SHP77 treated with DMSO at 0.1 percent for 48 hours (cell line): Measurements from ENCODE around the gene CLEC7A.

Experiments used
- DNase-seq: peaks from one replicate; lab custom pipeline; 2025; lab: John Stamatoyannopoulos, UW

CLEC7A gene

GRCh38 chr12:10140001-10140400 lies 10.0 kb upstream of the CLEC7A start:
- no peak for DNase-seq

GRCh38 chr12:10136637-10137205 lies 6.7 kb upstream of the CLEC7A start:
- DNase-seq: peak; percentile 59

DNA sequence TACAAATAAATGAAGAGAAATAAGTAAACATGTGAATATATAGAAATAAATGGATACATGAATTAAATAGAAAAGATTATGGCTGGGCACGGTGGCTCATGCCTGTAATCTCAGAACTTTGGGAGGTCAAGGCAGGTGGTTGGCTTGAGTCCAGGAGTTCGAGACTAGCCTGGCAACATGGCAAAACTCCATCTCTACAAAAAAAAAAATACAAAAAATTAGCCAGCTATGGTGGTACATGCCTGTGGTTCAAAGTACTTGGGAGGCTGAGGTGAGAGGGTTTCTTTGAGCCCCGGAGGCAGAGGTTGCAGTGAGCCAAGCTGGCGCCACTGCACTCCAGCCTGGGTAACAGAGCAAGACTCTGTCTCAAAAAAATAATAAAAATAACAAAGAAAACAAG lies 5.1 kb upstream of the CLEC7A start:
- no peak for DNase-seq

DNA sequence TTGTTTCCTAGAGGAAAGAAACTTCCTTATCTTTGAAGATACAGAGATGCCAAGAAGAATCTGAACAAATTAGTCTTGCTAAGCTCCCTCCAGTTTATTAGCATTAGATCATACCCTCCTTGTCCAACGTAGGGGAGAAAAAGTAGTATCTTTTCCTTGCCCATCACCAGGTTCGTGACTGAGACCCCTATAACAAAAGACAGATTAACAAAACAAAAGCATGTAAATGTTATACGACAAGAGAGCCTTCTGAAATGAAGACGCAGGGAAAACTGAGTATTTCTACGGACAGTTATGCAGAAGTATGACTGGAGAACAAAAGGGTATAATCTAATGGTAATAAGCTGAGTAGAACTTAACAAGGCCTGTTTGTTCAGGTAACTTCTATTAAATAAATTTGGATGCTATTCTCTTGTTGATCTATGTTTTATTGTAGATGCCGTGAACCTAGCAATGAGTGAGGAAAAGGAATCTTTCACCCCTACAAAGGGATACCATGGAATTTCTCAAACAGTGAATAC lies 2.9 kb upstream of the CLEC7A start:
- DNase-seq: no peak

- DNase-seq: no peak
These were observed 1.2 kb upstream of the CLEC7A start for GRCh38 chr12:10131111-10131690.

DNA sequence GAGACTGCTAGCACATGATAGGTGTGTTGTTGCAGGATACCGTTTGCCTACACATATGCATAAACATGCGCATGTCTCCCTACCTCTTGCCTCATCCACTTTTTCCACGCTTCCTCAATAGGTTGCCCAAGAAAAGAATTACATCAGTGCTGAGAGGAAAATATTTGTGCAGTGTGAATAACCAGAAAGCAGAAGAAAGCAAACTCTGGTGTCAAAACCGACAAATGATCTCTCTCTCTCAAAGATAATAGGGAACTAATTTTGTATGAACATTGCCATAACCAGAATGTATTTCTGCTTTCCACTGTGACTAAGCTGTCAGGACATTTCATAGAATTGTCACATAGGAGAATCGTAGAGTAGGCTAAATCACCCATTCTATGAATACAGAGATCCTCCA lies 1.3 kb downstream of the CLEC7A start:
- no peak for DNase-seq

GRCh38 chr12:10126413-10126812 lies 3.6 kb downstream of the CLEC7A start:
- DNase-seq: no peak

GRCh38 chr12:10122689-10123088 lies 7.3 kb downstream of the CLEC7A start:
- DNase-seq: no peak

DNA sequence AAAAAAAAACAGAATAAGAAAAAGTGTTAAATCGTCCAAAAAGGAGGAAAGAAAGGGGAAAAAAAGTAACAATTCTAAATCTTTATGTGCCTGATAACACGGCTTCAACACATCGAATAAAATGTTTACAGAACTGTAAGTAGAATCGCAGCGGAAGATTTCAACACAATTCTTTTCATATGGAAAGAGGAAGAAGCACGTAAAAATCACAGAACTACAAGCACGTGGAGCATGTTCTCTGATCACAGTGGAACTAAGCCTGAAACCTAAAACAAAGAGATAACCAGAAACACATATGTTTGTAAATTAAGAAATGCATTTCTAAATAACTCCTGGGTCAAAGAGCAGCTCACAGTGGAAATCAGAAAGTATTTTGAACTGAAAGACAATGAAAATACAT lies 8.7 kb downstream of the CLEC7A start:
- DNase-seq: no peak

GRCh38 chr12:10119066-10119465 lies 10.9 kb downstream of the CLEC7A start:
- DNase-seq: no peak

GRCh38 chr12:10115890-10116289 lies 14.1 kb downstream of the CLEC7A start:
- DNase-seq: no peak

DNA sequence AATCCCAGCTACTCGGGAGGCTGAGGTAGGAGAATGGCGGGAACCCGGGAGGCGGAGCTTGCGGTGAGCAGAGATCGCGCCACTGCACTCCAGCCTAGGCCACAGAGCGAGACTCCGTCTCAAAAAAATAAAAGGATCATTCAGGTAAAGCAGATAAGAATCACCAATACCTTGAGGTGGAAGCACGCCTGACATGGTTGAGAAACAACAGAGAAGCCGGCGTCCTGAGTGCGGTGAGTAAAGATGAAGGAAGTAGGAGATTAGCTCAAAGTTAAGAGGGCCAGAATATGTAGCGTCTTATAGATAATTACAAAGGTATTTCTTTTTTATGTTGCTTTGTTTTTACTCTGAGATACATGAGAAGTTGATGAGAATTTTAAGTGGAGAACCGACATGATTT lies 14.7 kb downstream of the CLEC7A start:
- DNase-seq: no peak

- no peak for DNase-seq
These were observed 16.1 kb downstream of the CLEC7A start for GRCh38 chr12:10113920-10114319.

DNA sequence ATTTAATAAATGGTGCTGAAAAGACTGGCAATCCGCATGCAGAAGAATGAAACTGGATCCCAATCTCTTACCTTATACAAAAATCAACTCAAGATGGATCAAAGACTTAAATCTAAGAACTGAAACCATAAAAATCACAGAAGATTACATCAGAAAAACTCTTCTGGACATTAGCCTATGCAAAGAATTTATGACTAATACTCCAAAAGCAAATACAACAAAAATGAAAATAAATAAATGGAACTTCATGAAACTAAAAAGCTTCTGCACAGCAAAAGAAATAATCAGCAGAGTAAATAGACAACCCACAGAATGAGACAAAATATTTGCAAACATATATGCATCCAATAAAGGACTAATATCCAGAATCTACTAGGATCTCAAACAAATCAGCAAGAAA lies 16.9 kb downstream of the CLEC7A start:
- no peak for DNase-seq

DNA sequence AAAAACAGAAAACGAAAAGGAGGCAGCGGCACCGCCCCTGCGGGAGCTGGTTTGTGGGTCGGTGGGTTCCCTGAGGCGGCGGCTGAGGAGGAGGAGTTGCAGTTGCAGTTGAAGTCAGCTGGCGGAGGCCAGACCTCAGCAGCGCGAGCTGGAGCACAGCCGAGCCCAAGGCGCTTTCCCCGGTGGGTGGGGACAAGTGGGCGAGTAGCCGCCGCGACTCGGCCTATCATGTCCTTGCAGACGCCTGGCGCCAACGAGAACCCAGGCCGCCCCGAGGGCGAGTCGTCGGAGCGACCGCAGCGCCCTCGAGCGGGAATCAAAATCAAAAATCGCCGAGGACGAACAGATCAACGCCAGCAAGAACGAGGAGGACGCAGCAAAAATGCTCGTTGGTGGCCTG lies 18.5 kb downstream of the CLEC7A start:
- no peak for DNase-seq

- no peak for DNase-seq
These were observed 19.6 kb downstream of the CLEC7A start for GRCh38 chr12:10110256-10110844.

GRCh38 chr12:10102322-10102721 lies 27.7 kb downstream of the CLEC7A start:
- no peak for DNase-seq

DNA sequence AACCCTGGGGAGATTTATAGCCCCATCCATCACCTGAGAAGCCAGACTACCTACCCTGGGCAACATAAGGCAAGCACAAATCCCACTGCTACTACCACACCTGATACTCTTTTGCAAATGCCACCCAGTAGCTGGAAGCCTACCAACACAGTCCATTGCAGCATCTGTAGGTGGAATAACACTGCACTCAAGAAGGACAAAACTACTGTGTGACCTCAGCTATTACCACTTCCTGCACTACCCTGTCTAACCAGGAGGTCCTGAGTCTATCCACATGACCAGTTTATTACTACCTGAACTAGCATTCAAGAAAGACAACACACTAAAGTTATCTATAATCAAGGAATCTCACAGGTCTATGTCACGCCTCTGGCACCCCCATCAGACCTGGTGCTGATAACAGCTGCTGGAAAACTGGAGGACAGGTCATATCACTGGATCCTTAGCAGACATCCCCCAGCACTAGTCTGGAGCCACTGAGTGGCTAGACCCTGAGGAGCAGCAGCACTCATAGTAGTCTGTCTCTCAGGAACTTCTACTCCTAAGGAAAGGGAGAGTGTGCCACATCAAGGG lies 28.3 kb downstream of the CLEC7A start:
- no peak for DNase-seq

- DNase-seq: no peak
These were observed 28.9 kb downstream of the CLEC7A start for GRCh38 chr12:10101042-10101579.

DNA sequence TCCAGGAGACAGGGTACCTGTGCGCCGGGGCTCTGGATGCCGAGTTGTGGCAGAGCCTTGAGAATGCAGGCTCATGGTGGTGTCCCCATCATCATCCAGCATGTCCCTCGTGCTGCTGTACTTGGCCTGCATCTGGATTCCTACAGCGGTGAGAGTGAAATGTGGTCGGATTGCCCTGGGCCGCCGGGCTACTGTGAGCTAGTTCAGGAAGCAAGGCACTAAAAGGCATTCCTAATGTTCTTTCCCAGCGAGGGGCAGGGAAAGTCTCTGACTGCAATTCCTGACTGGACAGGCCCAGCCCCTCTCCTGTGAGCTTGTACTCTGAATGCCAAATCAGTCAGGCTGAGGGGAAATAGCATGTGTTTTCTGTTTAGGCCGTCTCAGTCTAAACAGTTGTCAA lies 31.2 kb downstream of the CLEC7A start, which contains the start of gene CLEC1A:
Gene CLEC1A (minus strand): TSS at position 195 of the 400 bp plus-strand sequence. CDS start 63 bp downstream, at position 132.
- no peak for DNase-seq

DNA sequence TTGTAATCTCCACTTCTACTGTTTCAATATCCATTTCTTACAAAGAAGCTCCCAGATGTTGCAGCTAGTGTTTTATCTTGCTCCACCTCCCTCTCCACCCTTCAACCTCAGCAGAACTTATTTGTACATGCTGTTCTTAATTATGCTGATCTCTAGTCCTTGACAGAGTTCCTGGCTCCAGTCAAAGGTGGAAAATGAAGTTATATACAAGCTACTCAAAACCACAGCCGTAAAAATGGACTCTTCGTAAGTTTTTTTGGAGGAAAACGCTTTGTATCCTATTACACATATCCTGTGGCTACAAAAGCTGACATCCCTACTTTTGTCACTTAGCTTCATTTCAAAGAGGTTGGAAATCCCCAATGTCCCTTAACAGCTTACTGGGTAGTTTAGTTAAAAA lies 32.5 kb downstream of the CLEC7A start:
- no peak for DNase-seq

GRCh38 chr12:10095971-10096370 lies 34.0 kb downstream of the CLEC7A start:
- no peak for DNase-seq
